Measurements from ENCODE around the gene EEF1AKMT3.

The EEF1AKMT3 gene

GRCh38 chr12:57772429-57773322 lies at the start of gene EEF1AKMT3:
Gene EEF1AKMT3 (plus strand): TSS chr12:57772614. CDS start chr12:57772725, 111 bp downstream.
- peak; percentile 7 to 17 for ATAC-seq

- ATAC-seq = no peak
Measured at GRCh38 chr12:57722716-57723629, 49.4 kb upstream of the EEF1AKMT3 start.

- no peak for ATAC-seq
Measured at GRCh38 chr12:57723630-57723962, 48.8 kb upstream of the EEF1AKMT3 start.

GRCh38 chr12:57724003-57724935 lies 48.1 kb upstream of the EEF1AKMT3 start:
- ATAC-seq = no peak

GRCh38 chr12:57724936-57725740 lies 47.3 kb upstream of the EEF1AKMT3 start:
- ATAC-seq = no peak

DNA sequence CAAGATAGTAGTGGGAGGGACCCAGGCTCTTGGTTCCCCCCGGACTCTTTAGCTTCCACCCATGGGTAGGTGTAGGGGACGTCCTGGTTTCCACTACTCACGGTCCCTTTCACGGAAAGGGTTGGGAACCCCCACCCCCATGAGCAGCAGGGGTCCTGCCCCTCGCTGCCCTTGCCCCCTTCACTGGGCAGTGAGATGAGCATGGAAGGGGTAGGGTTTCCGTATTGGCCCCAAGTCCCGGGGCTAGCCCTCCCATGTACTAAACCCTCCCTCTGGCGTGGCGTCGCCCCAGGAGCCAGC lies 46.6 kb upstream of the EEF1AKMT3 start:
- no peak for ATAC-seq

- ATAC-seq = no peak
Measured at GRCh38 chr12:57726151-57726883, 46.1 kb upstream of the EEF1AKMT3 start.

DNA sequence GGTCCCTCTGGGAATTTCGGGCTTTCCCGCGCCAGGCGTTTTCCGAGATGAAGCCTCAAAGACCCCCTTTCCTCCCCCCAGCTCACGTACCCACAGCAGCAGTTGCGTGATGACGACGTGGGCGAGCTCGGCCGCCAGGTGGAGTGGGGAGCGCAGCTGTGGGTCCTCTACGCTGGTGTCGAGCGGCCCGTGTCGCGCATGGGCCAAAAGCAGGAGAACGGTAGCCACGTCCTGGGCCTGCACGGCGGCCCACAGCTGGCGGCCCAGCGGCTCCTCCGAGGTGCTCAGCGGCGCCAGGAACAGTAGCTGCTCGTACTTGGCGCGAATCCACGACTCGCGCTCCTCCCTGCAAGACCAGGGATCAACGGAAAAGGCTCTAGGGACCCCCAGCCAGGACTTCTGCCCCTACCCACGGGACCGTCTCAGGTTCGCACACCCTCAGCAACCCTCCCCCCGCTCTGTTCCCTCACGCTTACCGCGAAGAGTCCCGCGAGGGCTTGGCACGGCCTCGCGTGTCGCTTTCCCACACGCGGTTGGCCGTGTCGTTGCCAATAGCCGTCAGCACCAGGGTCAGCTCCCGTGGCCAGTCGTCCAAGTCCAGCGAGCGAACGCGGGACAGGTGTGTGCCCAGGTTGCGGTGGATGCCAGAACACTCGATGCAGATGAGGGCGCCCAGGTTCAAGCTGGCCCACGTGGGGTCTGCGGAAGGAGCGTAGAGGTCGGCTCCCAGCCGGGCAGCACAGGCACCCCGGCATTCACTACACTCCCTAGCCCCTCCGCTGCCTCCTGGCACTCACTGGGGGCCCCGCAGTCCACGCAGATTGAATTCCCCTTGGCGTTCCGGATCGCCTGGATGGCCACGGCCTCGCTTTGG lies 45.3 kb upstream of the EEF1AKMT3 start:
- no peak for ATAC-seq

DNA sequence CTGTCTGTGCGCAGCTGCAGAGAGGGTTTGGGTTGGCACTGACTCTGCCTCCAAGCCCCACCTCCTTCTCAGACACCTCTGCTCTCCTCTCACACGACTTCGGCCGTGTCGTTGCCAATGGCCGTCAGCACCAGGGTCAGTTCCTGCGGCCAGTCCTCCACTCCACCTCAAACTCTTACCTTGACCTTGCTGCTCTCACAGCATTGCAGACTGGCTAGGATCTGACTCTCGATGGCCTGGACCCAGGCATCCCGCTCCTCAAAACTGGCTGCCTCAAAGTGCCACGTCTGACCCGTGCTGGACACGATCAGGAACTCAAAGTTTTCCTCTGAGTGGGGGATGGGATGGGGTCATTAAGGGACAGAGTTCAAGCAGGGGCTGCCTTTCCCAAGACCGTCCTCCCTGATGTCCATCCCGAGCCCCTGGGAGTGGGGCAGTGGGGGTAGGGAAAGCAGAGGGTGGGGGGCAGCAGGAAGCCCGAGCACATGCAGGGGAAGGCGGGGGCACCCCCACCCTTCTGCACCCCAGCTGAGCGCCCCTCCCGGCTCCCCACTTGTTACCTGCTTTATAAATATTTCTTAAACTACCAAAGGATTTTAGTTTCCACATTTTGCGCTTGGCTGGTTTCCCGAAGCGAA lies 44.5 kb upstream of the EEF1AKMT3 start:
- no peak for ATAC-seq

DNA sequence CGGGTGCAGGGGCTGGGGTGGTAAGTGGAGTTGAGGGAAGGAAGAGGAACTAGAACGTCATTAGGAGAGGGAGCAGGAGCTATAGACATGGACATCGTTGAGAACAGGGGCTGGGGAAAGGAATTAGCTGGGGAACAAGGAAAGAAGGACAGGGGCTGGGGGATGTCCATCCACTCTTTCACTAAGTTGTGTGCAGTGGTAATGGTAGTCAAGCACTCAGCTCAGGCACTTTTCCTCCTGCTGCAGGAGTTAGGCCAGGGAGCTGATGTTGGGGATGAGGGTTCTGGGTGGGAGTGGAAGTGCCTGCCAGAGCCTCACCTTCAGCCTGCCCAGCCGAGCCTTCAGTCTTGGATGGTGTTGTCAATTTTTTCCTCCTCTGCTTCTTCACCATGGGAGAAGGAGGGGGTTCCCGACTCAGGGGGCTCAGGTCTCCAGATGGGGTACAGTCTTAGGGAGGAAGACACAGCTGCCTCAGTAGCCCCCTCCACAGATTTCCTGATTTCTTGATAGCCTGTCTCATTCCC lies 43.0 kb upstream of the EEF1AKMT3 start:
- ATAC-seq = no peak

DNA sequence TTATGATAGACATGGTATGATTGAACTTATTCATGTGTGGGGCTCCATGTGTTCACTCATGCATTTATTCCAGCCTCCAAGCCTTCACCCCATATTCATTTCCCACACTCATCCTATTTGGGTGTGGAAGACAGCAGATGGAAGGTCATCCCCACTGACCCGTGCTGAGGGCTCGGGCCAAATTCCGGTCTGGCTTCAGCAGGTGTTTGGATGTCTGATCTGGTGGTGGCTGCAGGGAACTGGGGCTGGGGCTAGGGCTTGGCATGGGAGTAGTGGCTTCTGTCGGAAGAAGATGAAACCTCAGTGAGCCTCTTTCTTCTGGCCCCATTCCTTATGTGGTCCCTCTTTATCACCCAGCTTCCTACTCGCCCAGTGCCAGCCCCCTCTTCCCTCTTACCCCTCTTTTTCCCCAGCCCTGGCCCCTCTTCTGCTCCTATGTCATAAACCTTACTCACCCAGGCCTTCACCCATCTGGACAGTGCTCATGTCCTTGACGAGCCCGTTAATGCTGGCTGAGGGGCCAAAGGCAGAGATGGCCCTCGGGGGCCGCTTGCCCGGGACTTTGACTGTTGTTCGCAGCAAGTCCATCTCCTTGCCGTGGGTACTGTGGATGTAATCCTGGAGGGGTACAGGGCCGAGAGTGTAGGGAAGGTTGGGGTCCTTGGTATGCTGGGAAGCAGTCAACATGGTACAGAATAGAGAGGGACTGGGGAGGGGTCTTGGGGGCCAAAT lies 41.9 kb upstream of the EEF1AKMT3 start:
- no peak for ATAC-seq

- no peak for ATAC-seq
Measured at GRCh38 chr12:57731411-57732080, 40.9 kb upstream of the EEF1AKMT3 start.

DNA sequence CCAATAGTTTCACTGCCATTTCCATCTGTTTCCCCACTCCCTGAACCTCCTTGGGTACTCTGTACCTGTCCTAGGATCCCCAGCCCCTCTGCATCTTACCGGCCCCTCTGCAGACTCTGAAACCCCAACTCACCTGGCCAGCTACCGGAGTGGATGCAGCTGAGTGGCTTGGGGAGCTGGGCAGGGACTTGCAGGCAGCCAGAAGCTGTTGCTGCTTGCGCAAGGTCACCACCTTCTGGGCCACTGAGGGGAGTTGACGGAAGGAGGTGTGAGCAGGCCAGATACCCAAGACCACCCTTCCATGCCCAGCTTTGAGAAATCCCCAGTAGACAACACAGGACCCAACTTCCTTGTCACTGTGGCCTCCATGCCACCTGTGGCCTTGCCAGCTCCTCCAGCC lies 40.1 kb upstream of the EEF1AKMT3 start:
- no peak for ATAC-seq

DNA sequence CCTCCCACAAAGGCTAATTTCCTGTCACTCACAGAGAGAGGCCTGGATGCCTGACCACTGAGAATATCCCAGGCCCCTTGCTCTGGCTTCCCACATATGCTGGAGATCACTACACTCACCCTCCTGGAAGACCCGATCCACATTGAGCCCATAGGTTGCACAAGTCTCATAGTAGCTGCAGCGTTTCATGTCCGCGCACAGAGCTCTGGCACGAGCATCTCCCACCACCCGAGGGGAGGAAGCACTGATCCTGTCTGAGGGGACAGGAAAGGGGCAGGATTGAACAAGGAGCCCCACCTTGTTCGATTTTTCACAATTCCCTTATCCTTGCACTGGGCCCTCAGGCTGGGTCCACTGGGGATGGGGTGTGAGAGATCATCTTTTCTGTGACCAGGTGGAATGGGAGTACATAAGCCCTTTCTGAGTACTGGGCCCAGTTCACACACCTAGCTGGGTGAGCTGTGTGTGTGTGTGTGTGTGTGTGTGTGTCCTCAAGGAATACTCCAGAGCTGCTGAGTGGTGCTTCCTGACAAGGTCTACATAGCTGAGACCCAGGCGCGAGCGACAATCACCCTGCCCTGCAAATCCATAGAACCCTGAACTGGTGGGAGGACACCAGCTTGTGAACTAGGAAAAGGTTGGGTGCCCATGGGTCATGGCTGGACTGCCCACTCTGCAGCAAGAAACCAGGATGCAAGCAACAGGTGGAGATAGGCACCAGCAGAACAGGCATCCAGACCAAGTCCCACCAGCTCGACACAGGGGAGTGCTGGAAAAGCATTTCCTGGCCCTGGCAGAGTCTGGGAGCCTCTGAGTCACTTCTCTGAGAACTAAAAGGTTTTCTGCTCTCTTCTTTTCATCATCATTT lies 39.5 kb upstream of the EEF1AKMT3 start:
- no peak for ATAC-seq

DNA sequence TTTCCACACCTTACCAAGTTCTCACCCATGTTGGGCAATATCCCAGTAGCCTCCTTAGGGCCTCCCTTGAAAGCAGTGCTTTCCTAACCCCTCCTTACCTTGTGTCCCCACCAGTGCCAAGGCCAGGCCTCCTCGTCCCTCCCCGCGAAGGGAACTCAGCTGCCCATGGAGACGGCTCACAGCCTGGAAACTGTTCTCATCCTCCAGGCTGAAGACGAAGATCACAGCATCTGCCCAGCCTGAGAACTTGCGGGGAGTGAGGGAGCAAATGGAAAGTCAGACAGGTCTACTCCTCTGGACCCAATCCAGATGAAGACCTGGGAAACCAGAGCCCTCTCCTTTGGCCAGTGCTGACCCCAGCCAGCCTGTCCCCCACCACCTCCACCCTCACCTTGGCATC lies 38.5 kb upstream of the EEF1AKMT3 start:
- ATAC-seq = no peak

GRCh38 chr12:57734591-57734990 lies 37.8 kb upstream of the EEF1AKMT3 start:
- ATAC-seq = no peak

All from activated CD4-positive, CD25-positive, alpha-beta regulatory T cell treated with anti-CD3 and anti-CD28 coated beads, Interleukin-2, amount 50 U/mL, for 24 hours (primary cell).